Measurements from ENCODE around the gene CCDC34.

Gene CCDC34

DNA sequence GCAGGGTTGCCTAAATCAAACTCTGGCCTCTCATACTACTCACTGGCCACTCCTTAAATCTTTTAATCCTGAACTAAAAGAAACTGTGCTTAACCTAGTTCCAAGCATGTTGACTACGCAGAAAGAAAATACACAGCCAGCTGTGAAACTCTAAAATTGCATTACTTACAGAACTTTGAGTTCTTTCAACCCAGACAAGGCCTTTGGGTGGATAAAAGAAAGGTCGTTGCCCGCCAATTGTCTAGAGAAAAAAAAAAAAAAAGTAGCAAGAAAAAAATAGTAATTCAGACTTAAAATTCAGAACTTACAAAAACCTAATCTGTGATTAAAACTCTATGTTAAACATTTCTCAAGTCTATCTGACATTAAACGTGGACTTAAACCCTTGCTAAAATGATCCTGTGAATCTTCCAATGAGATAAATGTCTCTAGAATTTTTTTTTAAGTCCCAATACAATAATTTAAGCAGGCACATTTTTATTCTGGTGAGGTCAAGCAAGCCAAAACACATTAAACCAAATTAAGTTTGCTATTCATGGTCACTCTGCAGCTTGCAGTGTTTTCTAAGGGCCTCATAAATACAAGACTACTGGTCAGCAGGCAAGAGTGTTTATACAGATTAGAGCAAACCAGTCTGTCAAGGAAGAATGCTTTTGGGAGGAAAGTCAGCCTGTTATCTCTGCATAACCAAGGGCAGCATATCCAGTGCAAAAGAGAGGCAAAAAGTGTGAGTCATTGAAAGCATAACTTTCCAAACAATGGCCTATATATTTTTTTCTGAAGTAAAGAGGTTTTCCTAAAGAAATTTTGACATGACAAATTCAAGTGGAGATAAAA lies 29.5 kb upstream of the CCDC34 start:
- in situ Hi-C loops (cut with MboI; ENCODE audit: low sequenced_read_pairs) = no loop called here

DNA sequence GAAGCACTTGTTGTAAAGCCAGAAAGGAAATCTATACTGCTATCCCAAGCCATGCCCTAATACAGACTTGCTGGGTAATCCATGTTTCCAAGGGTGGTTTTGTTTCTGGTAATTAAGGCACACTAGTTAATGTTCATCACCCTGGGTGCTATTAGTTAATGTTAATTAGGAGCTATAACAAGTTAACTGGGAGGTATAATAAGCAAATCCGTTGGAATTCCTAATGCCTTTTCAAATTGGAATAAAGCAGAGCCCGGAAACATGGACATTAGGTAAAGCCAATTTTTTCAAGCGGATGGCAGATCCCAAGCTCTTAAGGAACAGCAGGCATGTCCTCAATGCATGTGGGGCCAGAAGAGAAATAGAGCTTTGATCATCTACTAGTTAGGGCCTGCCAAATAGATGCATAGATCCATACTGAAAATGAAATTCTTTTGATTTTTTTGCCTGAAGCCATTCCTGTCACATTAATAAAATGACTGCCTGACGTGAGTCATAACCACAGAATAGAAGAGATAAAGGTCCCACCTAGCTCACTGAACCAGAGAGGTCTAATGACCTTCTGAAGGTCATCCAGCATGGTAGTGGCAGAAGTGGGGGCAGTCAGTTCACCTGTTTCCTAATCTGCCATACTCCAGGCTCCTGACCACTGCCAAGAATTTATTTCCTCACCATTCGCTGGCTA lies 28.5 kb upstream of the CCDC34 start:
- in situ Hi-C loops (cut with MboI; ENCODE audit: low sequenced_read_pairs) = no loop called here

DNA sequence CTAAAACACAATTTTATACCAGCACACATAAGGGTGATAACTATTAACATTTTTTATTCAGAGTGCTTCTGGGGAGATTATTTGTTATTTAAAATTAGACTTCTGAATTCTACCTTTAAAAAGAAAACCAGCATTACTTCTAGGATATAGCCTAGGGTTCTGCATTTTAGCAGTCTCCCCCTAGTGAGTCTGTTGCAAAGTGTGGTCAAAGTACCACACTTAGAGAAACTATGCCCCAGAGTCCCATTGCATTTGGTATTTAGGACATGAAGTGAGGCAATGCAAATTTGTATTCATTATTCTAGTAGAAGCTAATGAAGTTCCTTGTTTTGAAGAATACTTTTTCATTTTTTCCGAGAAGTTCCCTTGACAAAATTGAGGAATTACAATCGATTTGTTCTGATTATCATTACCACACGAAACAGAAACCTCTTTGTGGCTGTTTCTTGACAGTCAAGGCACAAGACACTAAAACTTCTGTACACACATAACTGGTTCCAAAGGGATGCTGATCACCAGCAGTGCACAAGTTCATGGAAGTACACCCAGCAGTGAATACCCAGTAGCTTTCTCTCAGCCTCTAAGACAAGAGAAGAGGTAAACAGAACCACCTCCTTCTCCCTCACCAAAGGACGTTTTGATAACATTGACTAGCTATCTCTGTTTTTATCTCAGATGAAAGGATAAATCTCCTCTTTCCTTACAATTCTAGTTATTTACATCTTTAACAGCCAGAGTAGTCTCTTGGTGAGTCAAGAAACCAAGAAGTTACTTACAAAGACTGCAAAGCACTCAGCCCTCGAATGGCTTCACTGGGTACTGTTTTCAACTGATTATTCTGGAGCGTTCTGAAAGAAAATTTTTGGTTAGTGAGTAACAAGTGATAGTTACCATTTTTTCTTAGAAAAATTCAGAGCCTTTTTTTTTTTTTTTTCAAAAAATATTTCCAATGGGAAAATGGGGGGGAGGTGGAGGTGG lies 27.6 kb upstream of the CCDC34 start:
- in situ Hi-C loops (cut with MboI; ENCODE audit: low sequenced_read_pairs) = no loop called here

DNA sequence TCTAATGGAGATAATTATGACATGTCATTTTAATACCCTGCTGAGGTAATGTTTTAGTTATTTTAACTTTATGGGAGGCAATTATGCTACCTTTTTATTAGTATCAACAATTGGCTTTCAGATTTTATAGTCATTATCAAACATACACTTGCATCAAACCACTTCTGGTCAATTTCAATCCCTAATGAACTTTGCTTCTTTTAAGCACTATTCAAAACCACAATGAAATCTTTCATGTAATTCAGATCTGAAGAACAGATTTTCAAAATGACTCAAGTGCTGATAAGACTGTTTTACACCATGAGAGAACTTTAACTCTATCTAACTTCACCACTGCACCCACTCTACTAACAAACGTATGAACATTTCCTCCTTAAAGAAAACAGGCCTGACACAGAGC lies 25.9 kb upstream of the CCDC34 start:
- in situ Hi-C loops (cut with MboI; ENCODE audit: low sequenced_read_pairs) = no loop called here

- in situ Hi-C loops (cut with MboI; ENCODE audit: low sequenced_read_pairs) = no loop called here
Observed at GRCh38 chr11:27388001-27388400, 25.0 kb upstream of the CCDC34 start.

GRCh38 chr11:27387362-27387761 lies 24.3 kb upstream of the CCDC34 start:
- in situ Hi-C loops (cut with MboI; ENCODE audit: low sequenced_read_pairs) = no loop called here

DNA sequence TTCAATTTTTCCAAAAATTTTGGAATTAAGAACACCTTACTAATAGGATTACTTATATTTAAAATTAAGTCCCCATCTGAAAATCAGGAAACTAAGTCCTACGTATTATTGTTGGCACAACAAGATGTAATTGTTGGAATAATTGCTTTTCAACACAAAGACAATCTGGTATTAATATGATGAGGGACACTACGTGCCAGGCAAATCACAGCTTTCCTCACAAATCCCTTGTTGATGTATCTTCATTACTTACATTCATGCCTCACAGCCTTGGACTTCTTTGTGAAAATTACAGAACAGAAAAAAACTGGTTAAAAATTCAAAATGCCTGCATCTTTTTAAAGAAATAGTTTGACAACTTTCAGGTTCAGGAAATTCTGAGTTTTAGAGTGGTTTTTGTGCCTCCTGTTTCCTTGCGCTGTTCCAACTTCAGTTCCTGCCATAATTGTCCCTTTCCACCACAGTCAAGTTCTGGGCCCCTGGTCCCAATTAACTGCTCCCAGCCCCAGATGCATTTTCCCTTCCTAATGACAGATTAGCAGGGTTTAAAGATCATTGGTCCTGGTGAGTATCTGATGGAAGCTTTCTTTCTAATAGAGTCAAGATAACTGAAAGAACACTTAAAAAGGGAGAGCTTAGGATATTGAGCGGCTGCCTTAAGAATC lies 23.3 kb upstream of the CCDC34 start:
- in situ Hi-C loops (cut with MboI; ENCODE audit: low sequenced_read_pairs) = no loop called here

GRCh38 chr11:27385245-27385644 lies 22.2 kb upstream of the CCDC34 start:
- in situ Hi-C loops (cut with MboI; ENCODE audit: low sequenced_read_pairs) = no loop called here

- in situ Hi-C loops (cut with MboI; ENCODE audit: low sequenced_read_pairs) = no loop called here
Observed at GRCh38 chr11:27384227-27384626, 21.2 kb upstream of the CCDC34 start.

DNA sequence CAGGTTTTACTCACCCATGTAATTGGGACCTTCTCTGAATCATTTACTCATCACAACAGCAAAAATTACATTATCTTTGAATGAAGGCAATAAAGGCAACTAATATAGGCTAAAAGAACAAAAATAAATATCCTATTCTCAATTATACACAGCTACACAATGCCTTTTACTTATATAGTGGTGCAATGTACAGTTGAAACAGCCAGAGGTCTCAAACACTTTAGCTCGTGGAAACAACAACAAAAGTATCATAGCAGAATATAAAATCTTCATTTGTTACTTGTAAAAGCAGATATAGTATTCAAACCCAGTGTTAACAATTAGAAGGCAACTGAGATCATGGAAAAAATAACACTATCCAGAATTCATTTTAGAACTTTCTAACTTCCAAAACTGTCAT lies 20.6 kb upstream of the CCDC34 start:
- in situ Hi-C loops (cut with MboI; ENCODE audit: low sequenced_read_pairs) = no loop called here

GRCh38 chr11:27381238-27381666 lies 18.2 kb upstream of the CCDC34 start:
- in situ Hi-C loops (cut with MboI; ENCODE audit: low sequenced_read_pairs) = no loop called here

- in situ Hi-C loops (cut with MboI; ENCODE audit: low sequenced_read_pairs) = no loop called here
Observed at GRCh38 chr11:27380771-27381170, 17.8 kb upstream of the CCDC34 start.

GRCh38 chr11:27379449-27379848 lies 16.4 kb upstream of the CCDC34 start:
- in situ Hi-C loops (cut with MboI; ENCODE audit: low sequenced_read_pairs) = no loop called here

DNA sequence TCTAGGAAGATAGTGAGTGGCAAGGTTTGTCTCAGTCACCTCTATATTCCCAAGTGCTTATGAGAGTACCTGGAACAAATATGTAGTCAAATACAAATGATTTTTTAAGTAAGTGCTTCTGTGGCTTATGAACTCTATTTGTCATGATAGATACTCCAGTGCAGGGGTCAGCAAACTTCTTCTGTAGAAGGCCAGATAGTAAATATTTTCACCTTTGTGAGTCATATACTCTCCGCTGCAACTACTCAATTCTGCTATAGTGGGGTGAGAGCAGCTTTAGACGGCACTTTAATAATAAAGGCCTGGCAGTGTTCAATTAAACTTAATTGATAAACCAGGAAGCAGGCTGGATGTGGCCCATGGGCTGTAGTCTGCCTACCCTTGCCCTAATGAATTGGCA lies 12.4 kb upstream of the CCDC34 start:
- in situ Hi-C loops (cut with MboI; ENCODE audit: low sequenced_read_pairs) = no loop called here

DNA sequence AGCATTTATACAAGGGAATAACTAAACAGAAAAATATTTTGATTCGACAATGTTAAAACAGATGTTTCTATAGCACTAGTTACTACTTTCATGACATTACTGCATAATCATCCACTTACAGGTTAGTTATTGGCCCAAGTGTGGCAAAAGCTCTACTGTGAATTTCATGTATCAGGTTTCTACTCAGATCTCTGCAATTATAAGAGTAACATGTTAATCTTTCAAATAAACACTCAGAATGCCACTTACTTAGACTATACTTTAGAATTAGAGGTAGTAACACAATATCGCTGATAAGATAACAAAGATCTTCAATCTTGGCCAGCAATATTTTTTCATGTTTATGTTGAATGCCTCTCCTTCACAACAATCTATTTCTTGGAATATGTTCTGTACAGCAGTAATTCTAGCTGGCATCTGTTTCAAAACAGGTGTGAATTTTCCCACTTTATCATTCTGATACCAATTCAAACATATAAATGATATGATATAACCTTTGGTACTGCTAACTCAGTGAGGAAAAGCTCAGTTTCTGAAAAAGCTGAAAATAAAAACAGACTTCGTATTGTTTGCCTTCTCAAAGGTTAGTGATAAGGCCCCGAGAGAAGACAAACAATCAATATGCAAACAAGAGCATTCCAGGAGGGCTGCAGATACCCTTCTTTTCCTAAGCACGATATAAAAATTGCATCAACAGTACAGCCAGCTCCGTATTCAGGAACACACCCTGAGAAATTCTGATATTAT lies 11.0 kb upstream of the CCDC34 start:
- in situ Hi-C loops (cut with MboI; ENCODE audit: low sequenced_read_pairs) = no loop called here

DNA sequence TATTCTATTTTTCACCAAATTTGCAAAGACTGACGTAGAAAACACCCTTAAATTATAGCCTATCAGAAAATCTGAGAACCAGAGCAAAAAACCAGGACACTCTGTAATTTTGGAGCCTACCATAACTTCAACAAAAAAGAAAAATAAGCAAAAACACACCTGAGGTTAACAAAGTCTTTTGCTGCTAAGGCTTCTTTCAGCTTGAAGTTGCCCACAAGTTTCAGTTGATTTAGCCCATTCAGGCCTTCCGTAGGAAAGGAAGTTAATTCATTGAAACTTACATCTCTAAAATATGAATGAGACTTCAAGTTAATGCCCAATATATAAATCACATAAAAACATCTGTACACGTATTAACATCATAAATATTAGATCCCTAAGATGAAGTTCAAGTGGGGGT lies 10.4 kb upstream of the CCDC34 start:
- in situ Hi-C loops (cut with MboI; ENCODE audit: low sequenced_read_pairs) = no loop called here

GRCh38 chr11:27372164-27372563 lies 9.1 kb upstream of the CCDC34 start:
- in situ Hi-C loops (cut with MboI; ENCODE audit: low sequenced_read_pairs) = no loop called here

- in situ Hi-C loops (cut with MboI; ENCODE audit: low sequenced_read_pairs) = no loop called here
Observed at GRCh38 chr11:27371489-27371888, 8.5 kb upstream of the CCDC34 start.

DNA sequence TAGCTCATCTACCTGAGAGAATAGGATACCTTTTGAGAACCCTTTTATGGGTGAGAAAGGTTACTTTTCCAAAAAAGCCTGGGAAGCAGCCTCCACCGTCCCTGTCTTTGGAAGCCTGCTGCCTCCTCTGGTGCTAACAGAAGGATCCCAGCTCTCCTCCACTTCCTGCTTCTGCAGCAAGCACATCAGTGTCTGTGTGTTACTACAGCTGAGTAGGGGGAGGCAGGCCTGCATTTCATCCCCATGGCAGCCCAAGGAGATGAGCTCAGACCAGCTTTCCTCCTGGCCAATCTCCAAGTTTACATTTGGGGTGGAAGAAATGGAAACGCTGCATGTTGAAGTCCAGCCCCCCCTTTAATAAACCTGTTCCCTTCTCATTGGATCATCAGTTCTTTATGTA lies 7.4 kb upstream of the CCDC34 start:
- in situ Hi-C loops (cut with MboI; ENCODE audit: low sequenced_read_pairs) = no loop called here

DNA sequence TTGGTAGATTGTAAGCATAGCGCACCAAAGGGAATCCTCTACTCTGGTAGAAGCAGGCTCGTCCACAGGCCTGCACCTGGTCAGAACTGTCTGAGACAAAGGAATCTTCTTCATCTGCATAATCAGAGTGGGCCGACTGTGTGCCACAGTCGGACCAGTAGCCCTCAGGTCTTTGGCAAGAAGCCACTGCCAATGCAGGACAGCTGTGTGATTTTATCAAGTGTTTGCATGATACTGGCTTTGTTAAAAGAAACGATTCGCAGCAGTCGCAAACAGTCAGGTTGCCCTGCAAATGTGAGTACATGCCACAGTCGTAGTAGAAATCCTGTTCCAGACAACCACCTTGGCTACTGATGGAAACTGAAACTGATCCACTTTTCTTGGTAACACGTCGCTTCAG lies 4.9 kb upstream of the CCDC34 start:
- in situ Hi-C loops (cut with MboI; ENCODE audit: low sequenced_read_pairs) = no loop called here
